Myocyte (in vitro differentiated cells): Measurements from ENCODE around the gene DNMT3B. TPM values are rescaled to one million over a fixed set of nuclear protein-coding genes. Genes with fewer than 3 reads are reported as not detected.
"Not testable (repeated sequence)": the region's sequence is repeated elsewhere in the genome, so short reads cannot be mapped to it uniquely, and the experiment has no call there.

Experiments used
- DNase-seq: peaks from one replicate; pipeline ENCODE4 v3.0.0-alpha.2; 2012; ENCODE audit warnings: low read depth
- total RNA-seq: library from RNA; depleted of rRNA; stranded (reverse); fragments of >200 nt; gene quantifications from 2 replicates; pipeline ENCODE4 v1.2.3, GENCODE V29; 2014

Gene DNMT3B
- total RNA-seq, 1 donor from 2014 or later, result 0.59 TPM

- no peak for DNase-seq
Observed at GRCh38 chr20:32762754-32763201, 593 bp downstream of the DNMT3B start.

DNA sequence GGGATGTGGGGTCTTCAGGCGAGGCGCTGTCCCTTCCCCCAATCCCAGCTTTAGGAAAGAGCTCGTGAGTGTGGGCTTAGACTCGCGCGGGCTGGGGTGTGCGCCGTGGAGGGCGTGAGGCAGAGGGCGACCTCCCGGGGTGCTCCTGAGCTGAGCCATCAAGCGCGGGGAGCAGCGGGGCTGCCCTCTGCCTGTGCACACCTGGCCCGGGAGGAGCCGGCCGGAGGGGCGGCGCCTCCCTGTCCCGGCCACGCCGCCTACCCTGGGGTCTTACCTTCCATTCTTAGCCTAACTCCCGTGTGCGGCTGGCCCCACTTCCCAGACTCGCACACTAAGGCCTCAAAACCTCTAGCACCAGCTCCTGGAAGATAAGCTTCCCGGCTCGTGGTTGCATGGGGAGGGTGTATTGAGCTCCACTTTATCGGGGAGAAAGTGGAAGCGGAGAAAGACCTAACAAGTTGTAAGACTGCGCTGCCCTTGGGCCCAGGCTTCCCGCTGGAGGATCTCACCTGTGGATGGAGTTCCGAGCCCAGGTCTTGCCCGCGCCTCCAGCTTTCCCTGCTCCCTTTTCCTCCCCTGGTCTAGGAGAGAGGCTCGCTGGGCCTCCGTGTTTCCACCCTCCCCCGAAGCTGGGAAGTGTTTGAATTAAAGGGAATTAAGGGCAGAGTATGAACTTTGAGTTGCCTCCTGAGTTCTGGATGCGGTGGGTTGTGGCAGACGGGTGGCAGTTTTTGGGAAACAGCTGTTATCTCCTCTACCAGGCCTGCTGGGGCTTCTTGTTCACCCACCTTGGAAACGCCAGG lies 1.2 kb downstream of the DNMT3B start:
- DNase-seq, result no peak

DNA sequence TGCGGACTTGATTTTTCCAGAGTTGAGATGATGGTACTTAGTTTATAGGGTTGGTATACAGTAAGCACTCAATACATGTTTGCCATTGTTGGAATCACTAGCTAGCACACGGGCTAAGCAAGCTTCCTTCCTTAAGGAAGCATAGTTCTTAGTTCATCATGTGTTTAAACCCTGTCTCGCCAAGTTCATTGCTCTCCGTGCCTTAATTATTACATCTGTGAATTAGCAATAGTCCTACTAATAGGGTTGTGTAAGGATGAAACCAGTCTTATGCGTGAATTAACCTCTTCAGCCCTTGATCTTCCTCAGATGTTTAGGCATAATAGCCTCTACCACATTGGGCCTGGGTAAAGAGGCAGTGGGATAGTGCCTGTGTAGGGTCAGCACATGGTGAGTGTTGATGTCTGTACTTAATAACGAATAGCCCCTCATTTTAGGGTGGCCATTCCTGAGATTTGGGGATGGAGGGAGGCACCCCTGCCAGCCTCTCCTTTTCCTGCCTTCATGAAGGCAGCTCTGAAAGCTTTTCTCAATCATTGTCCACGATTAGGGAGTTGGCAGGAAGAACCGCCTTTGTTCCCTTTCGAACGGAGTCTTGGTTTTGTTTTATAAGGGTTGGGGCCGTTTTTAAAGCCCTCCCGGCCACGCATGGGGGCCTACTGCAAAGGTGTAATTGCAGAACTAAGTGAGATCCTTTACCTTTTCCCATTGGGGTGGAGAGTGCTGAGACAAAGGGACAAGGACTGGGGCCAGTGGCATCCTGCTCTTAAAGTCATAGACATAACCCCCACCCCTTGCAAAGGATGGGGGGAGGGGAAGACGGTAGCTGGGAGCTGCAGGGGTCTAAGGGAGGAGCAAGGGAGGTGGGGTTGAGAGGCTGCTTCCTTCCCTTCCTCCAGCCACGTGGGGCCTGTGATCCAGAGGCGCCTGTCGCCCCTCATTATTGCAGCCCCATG lies 2.1 kb downstream of the DNMT3B start:
- DNase-seq, result no peak

DNA sequence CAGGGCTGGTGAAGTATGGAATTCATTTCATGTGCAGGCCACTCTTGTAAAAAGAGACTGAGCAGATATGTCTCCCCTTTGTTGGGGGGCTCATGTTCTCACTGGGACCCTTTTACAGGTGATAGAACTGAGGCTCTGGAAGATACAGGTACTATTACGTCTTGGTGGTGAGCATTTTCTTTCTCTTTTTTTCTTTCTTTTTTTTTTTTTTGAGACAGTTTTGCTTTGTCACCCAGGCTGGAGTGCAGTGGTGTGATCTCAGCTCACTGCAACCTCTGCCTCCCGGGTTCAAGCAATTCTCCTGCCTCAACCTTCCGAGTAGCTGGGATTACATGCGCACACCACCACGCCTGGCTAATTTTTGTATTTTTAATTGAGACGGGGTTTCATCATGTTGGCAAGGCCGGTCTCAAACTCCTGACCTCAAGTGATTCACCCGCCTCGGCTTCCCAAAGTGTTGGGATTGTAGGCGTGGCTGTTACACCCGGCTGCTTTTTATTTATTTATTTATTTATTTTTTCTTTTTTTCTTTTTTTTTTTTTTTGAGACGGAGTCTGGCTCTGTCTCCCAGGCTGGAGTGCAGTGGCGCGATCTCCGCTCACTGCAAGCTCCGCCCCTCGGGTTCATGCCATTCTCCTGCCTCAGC lies 3.2 kb downstream of the DNMT3B start:
- DNase-seq, result not testable (repeated sequence)

GRCh38 chr20:32767418-32768198 lies 5.4 kb downstream of the DNMT3B start:
- DNase-seq, result no peak

DNA sequence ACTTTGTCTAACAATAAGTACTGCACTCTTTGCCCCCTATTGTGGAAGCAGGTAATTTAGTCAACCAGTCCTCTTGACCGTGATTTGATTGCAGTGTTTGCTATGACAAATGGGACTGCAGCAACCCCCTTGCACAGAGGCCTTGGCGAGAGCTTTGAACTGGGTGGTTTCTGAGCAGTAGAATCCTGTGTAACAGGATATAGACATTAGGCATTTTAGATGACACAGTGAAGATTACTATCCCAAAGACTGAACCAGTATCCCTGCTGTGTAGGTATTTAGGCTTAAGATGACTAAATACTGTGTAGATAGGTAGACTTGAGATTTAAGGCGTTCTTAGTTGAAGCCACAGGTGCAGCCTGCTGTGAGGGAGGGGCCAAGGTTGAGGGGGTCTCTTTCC lies 9.9 kb downstream of the DNMT3B start:
- DNase-seq, result no peak

DNA sequence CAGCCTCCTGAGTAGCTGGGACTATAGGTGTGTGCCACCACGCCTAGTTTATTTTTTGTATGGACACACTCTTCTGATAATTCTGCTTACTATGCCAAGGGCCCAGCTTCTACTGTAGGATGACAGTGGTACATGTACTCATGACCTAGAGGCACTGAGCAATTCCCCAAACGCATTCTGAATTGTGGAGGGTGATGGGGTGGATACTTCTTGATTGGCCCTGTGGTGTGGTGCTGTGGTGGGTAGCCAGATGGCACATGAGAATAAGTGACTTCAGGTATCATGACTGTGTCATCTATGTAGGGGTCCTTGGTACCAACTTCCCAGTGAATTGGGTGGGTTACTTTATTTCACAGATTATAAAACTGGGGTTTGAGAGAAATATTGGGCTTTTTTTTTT lies 11.0 kb downstream of the DNMT3B start:
- DNase-seq, result no peak

DNA sequence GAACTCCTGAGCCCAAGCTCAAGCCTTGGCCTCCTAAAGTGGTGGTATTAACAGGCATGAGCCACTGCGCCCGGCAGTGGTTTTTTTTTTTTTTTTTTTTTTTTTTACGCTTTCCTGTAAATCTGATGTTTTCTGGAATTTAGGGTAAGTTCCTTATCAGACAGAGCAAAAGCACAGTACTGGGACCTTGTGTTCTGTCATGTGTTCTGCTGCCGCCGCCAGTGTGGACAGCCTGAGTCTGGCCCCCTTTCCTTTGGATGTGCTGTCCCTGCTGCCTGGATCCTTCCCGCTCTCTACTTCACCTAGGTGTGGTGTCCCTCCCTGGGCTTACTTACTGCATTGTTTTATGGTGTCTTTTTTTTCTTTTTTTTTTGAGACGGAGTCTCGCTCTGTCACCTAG lies 11.7 kb downstream of the DNMT3B start:
- no peak for DNase-seq

GRCh38 chr20:32775336-32775991 lies 13.3 kb downstream of the DNMT3B start:
- no peak for DNase-seq

GRCh38 chr20:32777177-32777956 lies 15.2 kb downstream of the DNMT3B start:
- DNase-seq, result no peak

- DNase-seq, result no peak
Observed at GRCh38 chr20:32779500-32780211, 17.5 kb downstream of the DNMT3B start.

DNA sequence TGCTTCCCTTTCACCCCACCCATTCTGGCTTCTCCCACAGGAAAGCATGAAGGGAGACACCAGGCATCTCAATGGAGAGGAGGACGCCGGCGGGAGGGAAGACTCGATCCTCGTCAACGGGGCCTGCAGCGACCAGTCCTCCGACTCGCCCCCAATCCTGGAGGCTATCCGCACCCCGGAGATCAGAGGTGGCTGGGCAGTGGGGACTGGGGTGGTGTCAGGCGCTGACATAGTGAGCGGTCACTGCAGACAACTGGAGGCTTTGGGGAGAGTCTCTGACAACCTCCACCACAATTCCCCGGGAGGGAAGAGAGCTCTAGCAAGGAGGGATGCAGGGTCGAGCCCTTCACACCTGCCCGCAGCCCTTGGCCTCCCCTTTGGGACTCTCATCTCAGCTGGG lies 18.1 kb downstream of the DNMT3B start:
- DNase-seq, result no peak

- DNase-seq, result no peak
Observed at GRCh38 chr20:32780749-32781655, 18.8 kb downstream of the DNMT3B start.

DNA sequence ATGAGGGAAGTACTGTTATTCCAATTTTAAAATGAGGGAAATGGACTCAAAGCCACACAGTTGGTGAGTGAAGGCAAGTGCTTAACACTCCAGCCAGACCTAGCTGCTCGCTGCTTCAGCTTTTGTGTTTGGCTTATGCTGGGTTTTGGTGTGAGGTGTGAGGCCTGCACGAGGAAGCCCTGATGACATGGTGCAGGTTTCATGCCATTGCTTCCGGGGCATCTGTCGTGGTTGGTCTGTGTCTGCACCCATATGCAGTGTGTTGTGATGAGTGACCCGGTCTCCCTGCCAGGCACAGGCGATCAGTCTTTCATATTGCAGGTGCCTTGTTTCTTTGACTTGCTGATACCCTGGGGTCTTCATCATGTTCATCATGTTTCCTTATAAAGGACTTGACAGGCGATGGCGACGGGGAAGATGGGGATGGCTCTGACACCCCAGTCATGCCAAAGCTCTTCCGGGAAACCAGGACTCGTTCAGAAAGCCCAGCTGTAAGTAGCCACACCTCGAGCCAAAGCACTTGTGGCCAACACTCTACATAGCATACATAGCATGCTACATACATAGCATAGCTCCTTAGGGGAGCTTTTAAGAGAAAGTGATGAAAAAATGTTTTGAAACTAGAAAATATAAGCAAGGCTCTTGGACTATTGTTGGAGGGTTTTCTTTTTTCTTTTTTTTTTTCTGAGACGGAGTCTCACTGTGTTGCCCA lies 22.3 kb downstream of the DNMT3B start:
- DNase-seq, result no peak

GRCh38 chr20:32786059-32786760 lies 24.0 kb downstream of the DNMT3B start:
- no peak for DNase-seq

DNA sequence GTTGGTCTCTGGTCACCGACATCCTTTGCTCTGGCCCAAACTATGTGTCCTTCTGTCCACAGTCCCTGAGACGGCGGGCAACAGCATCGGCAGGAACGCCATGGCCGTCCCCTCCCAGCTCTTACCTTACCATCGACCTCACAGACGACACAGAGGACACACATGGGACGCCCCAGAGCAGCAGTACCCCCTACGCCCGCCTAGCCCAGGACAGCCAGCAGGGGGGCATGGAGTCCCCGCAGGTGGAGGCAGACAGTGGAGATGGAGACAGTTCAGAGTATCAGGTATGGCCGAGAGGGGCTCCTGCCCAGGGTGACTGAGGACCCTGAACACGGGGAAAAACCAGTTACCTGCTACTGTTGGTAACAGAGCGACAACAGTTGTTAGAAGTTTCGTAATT lies 25.0 kb downstream of the DNMT3B start:
- DNase-seq, result no peak
